GM21515 (cell line): ENCODE data around the gene KLHL18.
"Not testable (repeated sequence)": the region's sequence is repeated elsewhere in the genome, so short reads cannot be mapped to it uniquely, and the experiment has no call there.

Source experiments
- ATAC-seq: cut with Tn5 transposase; IDR thresholded peaks from one replicate; pipeline ENCODE4 v1.9.1; 2021; ENCODE audit not compliant: unreplicated experiment

KLHL18 gene

DNA sequence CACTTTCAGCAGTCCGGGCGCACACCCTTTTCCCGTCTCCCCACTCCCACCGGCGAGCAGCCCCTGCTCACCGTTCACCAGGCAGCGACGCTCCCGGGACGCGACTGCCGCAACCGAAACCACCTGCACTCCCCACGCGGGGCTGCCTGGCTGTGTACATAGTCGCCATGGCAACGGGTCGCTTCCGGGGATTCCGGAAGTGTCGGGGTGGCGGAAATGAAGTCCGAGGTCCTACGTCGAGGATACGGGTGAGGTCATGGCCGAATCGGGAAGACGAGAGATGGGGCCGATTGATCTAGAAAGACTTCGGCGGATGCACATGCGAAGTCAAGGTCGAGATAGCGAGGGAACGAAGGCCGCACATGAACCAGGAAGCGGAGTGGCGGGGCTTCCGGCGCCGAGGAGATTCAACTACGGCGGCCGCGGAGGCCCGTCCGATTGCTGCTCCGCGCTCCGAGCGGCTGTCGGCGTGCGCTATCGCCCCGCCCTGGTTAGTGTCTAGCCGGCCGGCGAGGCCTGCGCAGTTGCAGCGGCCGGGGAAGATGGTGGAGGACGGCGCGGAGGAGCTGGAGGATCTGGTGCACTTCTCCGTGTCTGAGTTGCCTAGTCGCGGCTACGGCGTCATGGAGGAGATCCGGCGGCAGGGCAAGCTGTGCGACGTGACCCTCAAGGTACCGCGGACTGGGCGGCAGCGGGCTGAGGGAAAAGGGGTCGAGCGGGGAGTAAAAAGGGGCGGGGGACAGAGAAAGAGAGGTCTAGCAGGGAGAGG lies at the start of gene KLHL18, which contains the start of gene KIF9:
TSS of gene KLHL18 (plus strand) at position 521 of the 769 bp plus-strand sequence. CDS start at position 543, 22 bp downstream.
TSS of gene KIF9 (minus strand) at position 376 of the 769 bp plus-strand sequence. CDS start 5,425 bp downstream, outside the sequence.
- peak; percentile 69 for ATAC-seq

- no peak for ATAC-seq
Measured at GRCh38 chr3:47238017-47238416, 44.7 kb upstream of the KLHL18 start.

DNA sequence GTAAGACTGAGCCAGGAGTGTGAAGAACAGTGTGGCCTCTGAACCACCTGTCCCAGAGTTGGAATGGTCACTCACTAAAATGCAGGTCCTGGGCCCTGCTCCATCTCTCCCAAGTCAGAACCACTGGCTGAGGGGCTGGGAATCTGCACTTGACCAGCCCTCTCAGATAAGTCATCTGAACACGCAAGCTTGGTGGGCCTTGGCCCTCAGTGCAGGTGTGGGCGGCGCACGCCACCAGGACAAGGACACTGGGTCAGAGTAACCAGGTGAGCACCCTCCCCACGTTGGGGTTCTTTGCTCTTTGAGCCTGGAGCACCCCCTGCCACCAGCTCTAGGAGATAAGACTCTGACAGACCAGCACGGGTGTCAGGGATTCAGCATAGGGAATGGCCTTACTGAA lies 42.8 kb upstream of the KLHL18 start:
- ATAC-seq: no peak

DNA sequence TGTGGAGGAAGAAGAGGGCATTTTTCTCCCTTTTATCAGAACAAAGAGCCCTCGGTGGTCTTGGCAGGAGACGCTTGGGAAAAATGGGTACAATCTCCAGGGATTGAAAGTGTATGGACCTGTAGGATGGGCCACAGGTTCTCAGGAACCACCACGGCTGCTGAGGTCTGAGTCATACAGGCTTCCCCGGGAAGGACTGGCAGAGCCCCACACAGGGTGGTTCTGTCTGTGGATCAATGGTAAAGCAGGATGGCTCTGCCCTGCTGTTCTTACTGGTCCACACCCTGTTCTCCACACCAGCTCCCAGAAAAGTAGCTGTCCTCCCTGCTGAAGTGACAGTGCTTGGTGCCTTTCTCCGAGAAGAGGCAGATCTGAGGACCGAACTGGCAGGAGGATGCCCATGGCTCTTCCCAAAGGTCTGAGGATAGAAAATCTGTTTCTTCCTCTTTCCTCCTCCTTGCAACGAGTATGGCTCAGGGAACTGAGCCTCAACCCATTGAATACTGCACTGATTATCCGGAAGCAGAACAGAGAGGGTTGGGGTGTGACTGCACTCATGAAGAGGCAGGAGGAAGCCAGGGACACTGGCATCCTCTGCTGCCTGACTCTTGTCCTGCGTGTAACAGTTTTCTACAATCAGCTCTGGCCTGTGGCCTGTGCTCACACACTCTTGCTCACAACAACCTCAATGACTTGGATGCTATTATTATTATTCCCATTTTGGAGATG lies 39.2 kb upstream of the KLHL18 start:
- ATAC-seq: no peak

DNA sequence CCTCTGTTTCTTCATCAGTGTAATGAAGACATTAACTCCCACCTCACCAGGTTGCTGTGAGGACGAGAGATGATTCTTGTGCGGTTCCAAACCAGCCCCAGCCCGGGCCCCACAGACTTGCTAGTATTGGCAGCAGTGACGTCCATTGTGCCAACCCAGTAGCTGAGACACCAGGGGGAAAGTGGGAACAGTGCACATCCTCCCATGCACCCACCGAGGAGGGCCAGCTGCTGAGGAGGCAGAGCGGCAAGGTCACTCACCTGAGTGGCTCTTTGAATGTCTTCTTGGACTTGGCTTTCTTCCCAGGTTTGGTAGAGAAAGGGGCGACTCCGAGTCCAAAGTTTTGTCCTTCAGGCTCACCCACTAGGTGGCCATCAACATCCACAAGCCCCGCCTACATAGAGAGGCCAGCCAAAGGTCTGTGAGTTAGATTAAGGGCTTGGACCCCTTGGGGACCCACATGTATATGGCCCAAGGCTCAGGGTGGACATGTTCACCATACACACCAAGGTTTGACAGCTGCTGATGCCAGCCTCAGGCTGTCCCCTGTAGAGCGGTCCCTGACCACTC lies 38.1 kb upstream of the KLHL18 start:
- no peak for ATAC-seq

- ATAC-seq: no peak
Measured at GRCh38 chr3:47245271-47245670, 37.5 kb upstream of the KLHL18 start.

DNA sequence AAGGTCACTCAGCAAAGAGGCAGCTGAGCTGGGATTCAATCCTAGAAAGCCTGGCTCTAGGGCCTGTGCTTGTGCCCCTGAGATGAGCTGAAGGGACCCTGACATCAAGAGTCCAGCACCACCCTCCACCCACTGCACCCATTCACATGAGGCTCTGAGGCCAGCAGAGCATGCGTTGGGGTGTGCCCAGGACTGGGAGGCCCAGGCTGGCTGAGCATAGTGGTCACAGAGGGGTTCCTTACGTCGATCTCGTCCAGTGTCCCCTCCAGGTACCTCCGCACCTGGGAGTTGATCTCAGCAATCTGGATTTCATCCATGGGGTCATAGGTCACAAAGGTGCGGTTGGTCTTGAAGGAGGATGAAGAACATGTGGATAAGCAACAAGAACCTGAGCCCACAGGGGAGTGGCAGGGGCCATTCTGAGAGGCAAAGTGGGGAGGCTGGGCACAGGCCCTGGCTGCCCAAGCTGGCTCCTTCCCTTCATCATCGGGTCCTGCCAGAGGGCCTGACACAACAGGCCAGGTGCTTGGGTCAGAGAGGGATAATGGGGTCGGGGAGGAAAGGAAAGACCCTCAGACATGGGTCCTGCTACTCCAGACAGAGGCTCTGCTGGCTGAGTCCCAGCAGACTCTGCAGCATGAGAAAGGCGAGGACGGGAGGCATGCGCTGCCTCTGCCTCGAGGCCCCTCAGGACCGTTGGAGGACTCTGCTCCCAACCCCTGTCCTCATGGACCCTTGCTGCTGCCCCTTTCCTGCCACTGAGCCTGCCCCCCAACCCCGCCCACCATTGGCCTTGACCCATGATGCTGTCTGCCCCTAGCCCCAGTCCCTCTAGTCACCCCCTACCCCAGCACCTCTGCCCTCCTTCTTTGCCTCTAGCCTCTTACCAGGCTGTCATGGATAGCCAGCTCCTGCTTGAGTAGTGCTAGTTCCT lies 35.3 kb upstream of the KLHL18 start:
- no peak for ATAC-seq

DNA sequence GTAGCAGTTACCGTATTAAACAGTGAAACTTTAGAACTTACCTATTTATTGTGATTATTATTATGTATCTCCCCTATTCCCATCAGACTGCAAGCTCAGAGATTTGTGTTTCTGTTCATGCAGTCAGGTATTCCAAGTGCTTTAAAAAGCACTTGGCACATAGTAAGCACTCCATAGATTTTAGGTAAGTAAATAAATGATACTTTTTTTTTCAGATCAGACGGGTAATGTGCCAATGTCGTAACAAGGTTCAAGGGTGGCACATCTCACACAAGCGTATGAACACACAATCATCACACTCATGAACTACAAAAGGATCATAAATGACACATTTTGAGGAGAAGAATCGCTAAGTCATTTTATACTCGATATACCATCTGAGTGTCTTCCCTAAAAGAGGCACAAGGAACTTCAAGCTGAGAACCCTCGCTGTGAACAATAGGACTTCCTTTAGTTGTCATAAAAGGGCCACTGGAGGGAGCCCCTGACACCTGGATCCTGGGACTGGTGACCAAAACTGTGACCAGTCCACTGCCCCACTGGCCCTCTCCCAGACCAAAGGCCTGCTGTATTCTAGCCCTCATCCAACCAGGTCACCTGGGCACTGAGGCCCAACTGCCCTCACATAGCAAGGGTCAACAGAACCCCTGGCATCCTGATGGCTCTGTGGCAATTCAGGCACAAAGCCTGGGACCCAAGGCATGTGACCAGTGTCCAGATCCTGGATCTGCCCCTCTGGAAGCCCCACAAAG lies 32.3 kb upstream of the KLHL18 start:
- no peak for ATAC-seq

DNA sequence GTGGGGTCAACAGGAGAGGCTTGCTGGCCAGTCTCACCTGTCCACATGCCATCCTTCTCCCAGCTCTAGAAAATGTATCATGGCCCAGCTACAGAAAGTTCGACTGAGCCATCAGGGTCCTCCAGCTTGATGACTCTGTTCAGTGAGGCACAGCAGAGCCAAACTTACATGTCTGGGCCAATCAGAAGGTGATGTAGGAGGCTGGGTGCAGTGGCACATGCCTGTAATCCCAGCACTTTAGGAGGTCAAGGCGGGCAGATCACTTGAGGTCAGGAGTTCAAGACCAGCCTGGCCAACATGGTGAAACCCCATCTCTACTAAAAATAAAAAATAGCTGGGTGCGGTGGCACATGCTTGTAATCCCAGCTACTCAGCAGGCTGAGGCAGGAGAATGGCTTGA lies 31.7 kb upstream of the KLHL18 start:
- not testable (repeated sequence) for ATAC-seq

- no peak for ATAC-seq
Measured at GRCh38 chr3:47251689-47252088, 31.1 kb upstream of the KLHL18 start.

- not testable (repeated sequence) for ATAC-seq
Measured at GRCh38 chr3:47256331-47256730, 26.4 kb upstream of the KLHL18 start.

GRCh38 chr3:47259114-47259513 lies 23.6 kb upstream of the KLHL18 start:
- no peak for ATAC-seq

- ATAC-seq: no peak
Measured at GRCh38 chr3:47260605-47261004, 22.1 kb upstream of the KLHL18 start.

GRCh38 chr3:47261301-47261700 lies 21.4 kb upstream of the KLHL18 start:
- ATAC-seq: no peak

DNA sequence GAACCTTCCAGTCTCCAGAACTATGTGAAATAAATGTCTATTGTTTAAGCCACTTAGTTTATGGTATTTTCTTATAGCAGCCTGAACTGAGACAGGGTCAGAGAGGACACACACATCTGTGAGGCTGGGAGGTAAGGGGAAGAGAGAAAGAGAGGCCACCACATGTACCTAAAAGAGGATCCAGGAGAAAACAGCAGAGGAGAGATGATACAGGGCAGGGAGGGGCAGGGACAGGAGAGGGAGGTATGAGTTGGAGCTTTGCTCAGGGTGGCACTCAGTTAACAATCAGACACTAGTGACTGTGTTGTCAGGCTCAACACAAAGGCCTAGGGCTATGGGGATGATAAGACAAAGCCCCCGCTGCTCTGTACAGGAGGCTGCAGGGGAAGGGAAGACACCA lies 17.7 kb upstream of the KLHL18 start:
- ATAC-seq: no peak

DNA sequence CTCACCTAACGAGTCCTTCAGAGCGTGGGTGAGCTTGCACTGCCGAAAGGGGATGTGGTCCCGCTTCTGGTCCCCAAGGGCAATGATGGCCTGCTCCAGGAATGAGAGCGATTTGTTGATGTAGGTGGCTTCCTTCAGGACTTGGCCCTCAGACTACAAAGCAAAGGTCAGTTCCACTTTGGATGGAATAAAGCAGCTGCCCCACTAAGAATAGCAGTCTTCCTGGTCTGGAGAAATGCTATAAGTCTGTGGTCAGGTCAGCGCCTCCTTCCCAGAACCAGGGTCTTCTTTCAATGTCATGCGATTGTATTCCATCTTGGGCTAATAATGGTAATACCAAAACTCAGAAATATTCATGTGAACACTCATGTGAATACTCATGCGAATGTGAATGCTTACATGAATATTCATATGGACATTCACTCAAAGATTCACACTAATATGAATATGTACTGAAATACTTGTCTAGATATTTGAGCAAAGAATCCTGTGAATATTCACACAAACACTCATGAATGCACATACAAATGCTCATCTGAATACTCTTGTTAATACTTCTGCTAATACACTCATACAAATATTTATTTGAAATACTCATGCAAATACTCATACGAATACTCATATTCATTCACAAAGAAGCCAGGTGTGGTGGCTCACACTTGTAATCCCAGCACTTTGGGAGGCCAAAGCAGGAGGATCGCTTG lies 16.9 kb upstream of the KLHL18 start:
- no peak for ATAC-seq

DNA sequence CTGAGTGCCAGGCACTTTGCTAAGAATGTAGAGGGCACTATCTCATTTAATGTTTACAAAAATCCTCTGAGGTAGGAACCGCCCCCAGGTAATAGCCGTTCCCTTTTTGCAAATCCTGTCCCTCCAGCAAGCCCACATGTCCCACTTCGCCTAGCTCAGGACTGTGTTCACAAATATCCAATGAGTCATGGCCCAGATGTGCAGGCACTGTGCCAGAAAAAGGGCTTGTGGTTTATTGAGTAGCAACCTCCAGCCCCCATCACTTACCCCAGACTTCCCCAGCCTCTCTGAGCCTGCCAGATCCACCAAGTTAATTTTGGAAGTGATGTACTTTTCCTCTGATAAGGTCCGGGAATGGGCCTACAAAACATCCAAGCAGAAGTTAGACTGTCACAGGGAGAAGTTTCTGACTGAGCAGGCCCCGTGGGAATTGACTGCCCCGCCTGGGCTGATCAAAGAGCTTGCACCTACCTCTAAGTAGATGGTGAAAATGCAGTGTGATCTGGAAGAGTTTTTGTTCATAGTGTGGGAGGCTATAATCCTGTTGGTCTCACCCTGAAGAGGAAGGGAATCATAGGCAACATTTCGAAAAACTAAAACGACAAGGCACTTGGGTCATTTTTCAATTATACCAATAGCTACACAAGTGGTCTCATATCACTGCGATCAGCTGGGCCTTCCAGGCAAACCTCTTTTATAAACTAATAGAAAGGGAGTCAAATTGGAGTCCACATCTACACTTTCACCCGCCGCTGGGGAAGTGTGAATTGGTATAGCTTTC lies 15.8 kb upstream of the KLHL18 start:
- ATAC-seq: no peak

- no peak for ATAC-seq
Measured at GRCh38 chr3:47267490-47267824, 15.3 kb upstream of the KLHL18 start.

- ATAC-seq: no peak
Measured at GRCh38 chr3:47270526-47270925, 12.2 kb upstream of the KLHL18 start.
